Ishikawa (cell line): ENCODE results near the gene TYRO3.

ENCODE experiments used
- FOXM1 ChIP-seq: IDR thresholded peaks from 2 replicates; pipeline ENCODE4 v1.6.1; 2012; ENCODE audit warnings: low read depth, borderline replicate concordance
- MAX ChIP-seq: IDR thresholded peaks from 2 replicates; pipeline ENCODE4 v1.6.1; 2012
- RAD21 ChIP-seq: IDR thresholded peaks from 2 replicates; pipeline ENCODE4 v1.6.1; 2012; ENCODE audit warnings: low read depth
- REST ChIP-seq: IDR thresholded peaks from 2 replicates; pipeline ENCODE4 v1.6.1; 2012; ENCODE audit warnings: low read depth, mild to moderate bottlenecking
- TAF1 ChIP-seq: IDR thresholded peaks from 2 replicates; pipeline ENCODE4 v1.6.1; 2012; ENCODE audit warnings: low read depth, mild to moderate bottlenecking
- TEAD4 ChIP-seq: IDR thresholded peaks from 2 replicates; pipeline ENCODE4 v1.6.1; 2012

- no peak for TF ChIP-seq RAD21
- no peak for TF ChIP-seq TAF1
- TF ChIP-seq REST, result no peak
- TF ChIP-seq FOXM1, result no peak
- TF ChIP-seq TEAD4, result no peak
- TF ChIP-seq MAX, result no peak
Observed at GRCh38 chr15:41571948-41572347, 12.9 kb downstream of the TYRO3 start.
